Measurements from ENCODE around the gene RBMS3.

- TF ChIP-seq, protein P1, sequence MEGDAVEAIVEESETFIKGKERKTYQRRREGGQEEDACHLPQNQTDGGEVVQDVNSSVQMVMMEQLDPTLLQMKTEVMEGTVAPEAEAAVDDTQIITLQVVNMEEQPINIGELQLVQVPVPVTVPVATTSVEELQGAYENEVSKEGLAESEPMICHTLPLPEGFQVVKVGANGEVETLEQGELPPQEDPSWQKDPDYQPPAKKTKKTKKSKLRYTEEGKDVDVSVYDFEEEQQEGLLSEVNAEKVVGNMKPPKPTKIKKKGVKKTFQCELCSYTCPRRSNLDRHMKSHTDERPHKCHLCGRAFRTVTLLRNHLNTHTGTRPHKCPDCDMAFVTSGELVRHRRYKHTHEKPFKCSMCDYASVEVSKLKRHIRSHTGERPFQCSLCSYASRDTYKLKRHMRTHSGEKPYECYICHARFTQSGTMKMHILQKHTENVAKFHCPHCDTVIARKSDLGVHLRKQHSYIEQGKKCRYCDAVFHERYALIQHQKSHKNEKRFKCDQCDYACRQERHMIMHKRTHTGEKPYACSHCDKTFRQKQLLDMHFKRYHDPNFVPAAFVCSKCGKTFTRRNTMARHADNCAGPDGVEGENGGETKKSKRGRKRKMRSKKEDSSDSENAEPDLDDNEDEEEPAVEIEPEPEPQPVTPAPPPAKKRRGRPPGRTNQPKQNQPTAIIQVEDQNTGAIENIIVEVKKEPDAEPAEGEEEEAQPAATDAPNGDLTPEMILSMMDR (conservative IDR thresholded peaks at IDR 0.05; ENCODE audit: low read depth, low read length), result no peak
- no peak for TF ChIP-seq EZH2 (IDR thresholded peaks at IDR 0.05; ENCODE audit: borderline replicate concordance, low read depth, low read length, poor library complexity, severe bottlenecking)
Measured at GRCh38 chr3:29284497-29284896, 3.6 kb downstream of the RBMS3 start.

Measured in A673 (cell line).